Nephron (organoid): Measurements from ENCODE around the gene CDH4.

Experiments used
- H3K27ac Mint-ChIP-seq, 3 experiments: 2 replicates each; pipeline ENCODE4 v1.8.0; 2020; ENCODE audit warnings: mixed read lengths in 3 of 3, mild to moderate bottlenecking in 2 of 3, moderate library complexity in 1 of 3
- H3K27me3 Mint-ChIP-seq: 2 replicates; pipeline ENCODE4 v1.8.0; 2021; ENCODE audit warnings: low read depth, mild to moderate bottlenecking, moderate library complexity, mixed read lengths
- H3K36me3 Mint-ChIP-seq: 2 replicates; pipeline ENCODE4 v1.8.0; 2020; ENCODE audit warnings: low read depth, mixed read lengths
- H3K4me1 Mint-ChIP-seq: 2 replicates; pipeline ENCODE4 v1.8.0; 2020; ENCODE audit warnings: mixed read lengths
- H3K4me3 Mint-ChIP-seq, 3 experiments: 2 replicates each; pipeline ENCODE4 v1.8.0; 2020; ENCODE audit warnings: mild to moderate bottlenecking in 3 of 3, mixed read lengths in 3 of 3, moderate library complexity in 2 of 3
- H3K9me3 Mint-ChIP-seq: 2 replicates; pipeline ENCODE4 v1.8.0; 2020; ENCODE audit warnings: mixed read lengths
- CTCF ChIP-seq, 3 experiments: fragments of 200-600 bp; sonication (generic); IDR thresholded peaks; one replicate each; pipeline ENCODE4 v1.5.0; 2021; ENCODE audit warnings: antibody characterized with exemption in 3 of 3; ENCODE audit not compliant: unreplicated experiment in 3 of 3

The CDH4 gene

DNA sequence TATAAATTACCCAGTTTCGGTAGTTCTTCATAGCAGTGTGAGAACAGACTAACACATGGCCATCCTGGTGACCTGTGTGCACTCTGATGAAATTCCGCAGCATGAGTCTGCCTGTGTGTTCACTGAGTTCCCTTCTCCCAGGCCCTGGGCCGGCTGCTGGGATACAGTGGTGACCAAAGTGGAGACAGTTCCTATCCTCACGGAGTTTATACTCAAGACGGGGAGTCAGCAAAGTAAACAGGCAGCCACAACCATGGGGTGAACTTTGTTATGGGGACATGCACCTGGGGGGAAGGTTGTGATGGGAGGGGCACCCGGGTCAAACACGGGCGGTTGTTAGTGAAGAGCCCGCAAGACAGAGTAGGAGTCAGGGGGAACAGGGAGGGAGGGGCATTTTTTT is 202.0 kb downstream of the CDH4 start:
- H3K36me3 Mint-ChIP-seq = no peaks in the 10 kb centered on the region
- no peak for TF ChIP-seq CTCF (IDR thresholded peaks at IDR 0.05; ENCODE audit: unreplicated experiment in 3 of 3)
- no peak overlapping the region for H3K27ac Mint-ChIP-seq
- H3K4me3 Mint-ChIP-seq = no peak overlapping the region
- no peaks in the 10 kb centered on the region for H3K27me3 Mint-ChIP-seq
- H3K9me3 Mint-ChIP-seq = peaks cover 3% of the 10 kb centered on the region
- H3K4me1 Mint-ChIP-seq = peaks cover 7% of the 10 kb centered on the region

GRCh38 chr20:61455508-61456215 is 203.6 kb downstream of the CDH4 start:
- Mint-ChIP-seq H3K4me1 (peaks cover 7% of the 10 kb centered on the region), H3K4me3 (no peak overlapping the region), H3K36me3 (no peaks in the 10 kb centered on the region), H3K27ac (no peak overlapping the region), H3K27me3 (no peaks in the 10 kb centered on the region), H3K9me3 (peaks cover 3% of the 10 kb centered on the region)
- TF ChIP-seq CTCF (IDR thresholded peaks at IDR 0.05; ENCODE audit: unreplicated experiment in 3 of 3) = no peak

- TF ChIP-seq CTCF (IDR thresholded peaks at IDR 0.05; ENCODE audit: unreplicated experiment in 3 of 3) = no peak
- no peaks in the 10 kb centered on the region for H3K4me1 Mint-ChIP-seq
- no peak overlapping the region for H3K4me3 Mint-ChIP-seq
- no peak overlapping the region for H3K27ac Mint-ChIP-seq
- H3K36me3 Mint-ChIP-seq = no peaks in the 10 kb centered on the region
- peaks cover 3% of the 10 kb centered on the region for H3K27me3 Mint-ChIP-seq
- H3K9me3 Mint-ChIP-seq = peaks cover 10% of the 10 kb centered on the region
These were observed 205.7 kb downstream of the CDH4 start for GRCh38 chr20:61457725-61458124.

- no peak overlapping the region for H3K27ac Mint-ChIP-seq
- H3K36me3 Mint-ChIP-seq = no peaks in the 10 kb centered on the region
- TF ChIP-seq CTCF (IDR thresholded peaks at IDR 0.05; ENCODE audit: unreplicated experiment in 3 of 3) = no peak
- peaks cover 8% of the 10 kb centered on the region for H3K27me3 Mint-ChIP-seq
- no peak overlapping the region for H3K4me3 Mint-ChIP-seq
- H3K4me1 Mint-ChIP-seq = no peaks in the 10 kb centered on the region
- peaks cover 13% of the 10 kb centered on the region for H3K9me3 Mint-ChIP-seq
These were observed 206.2 kb downstream of the CDH4 start for GRCh38 chr20:61458146-61458746.

DNA sequence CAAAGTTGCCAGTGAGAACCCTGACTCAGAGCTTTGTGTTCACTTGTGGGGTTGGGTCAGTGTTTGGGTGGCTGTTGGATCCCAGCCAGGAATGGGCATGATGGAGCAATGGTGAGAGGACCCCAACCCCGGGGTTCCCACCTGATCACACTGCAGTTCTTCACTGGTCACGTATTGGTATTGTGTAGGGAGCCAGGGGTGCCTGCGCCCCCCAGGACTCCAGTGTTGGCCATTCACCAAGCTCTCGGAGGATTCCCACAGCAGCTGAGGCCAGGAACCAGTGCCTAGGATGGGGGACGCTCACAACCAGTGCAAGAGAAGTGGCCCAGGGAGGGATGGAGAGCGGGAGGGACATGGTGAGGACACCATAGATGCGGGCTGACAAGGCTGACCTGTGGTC is 207.2 kb downstream of the CDH4 start:
- no peak for TF ChIP-seq CTCF (IDR thresholded peaks at IDR 0.05; ENCODE audit: unreplicated experiment in 3 of 3)
- Mint-ChIP-seq H3K27me3 (peaks cover 16% of the 10 kb centered on the region), H3K4me1 (no peaks in the 10 kb centered on the region), H3K4me3 (no peak overlapping the region), H3K36me3 (no peaks in the 10 kb centered on the region), H3K27ac (no peak overlapping the region), H3K9me3 (peaks cover 13% of the 10 kb centered on the region)

DNA sequence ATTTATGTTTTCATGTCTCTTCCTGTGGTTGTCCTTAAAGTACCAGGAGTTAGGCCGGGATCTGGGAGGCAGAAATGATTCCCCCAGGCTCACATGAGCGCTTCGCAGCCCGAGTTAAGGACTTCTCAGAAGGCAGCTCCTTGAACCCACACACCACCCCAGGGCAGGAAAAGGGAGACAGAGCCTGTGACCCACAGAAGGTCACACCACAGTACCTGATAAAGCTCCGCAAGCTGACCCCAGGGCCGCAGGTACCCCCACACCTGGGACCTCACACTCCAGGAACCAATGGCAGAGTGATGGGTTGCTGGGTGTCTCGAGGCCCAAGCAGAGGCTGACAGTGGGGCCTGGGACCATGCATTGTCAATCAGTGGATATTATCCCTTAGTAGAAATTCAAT is 207.6 kb downstream of the CDH4 start:
- Mint-ChIP-seq H3K27me3 (peaks cover 16% of the 10 kb centered on the region), H3K4me3 (no peak overlapping the region), H3K9me3 (peaks cover 13% of the 10 kb centered on the region), H3K36me3 (no peaks in the 10 kb centered on the region), H3K27ac (no peak overlapping the region), H3K4me1 (no peaks in the 10 kb centered on the region)
- no peak for TF ChIP-seq CTCF (IDR thresholded peaks at IDR 0.05; ENCODE audit: unreplicated experiment in 3 of 3)
